ENCODE measurements around the gene MDGA2. TPM values are rescaled to one million over a fixed set of nuclear protein-coding genes. Genes with fewer than 3 reads are reported as not detected.

The MDGA2 gene
- total RNA-seq, 1 donor from 2014 or later, result not detected

GRCh38 chr14:46861753-46862152 lies 813.7 kb downstream of the MDGA2 start:
- DNase-seq (no peak), ATAC-seq (ENCODE audit: low read depth) (no peak)
- Mint-ChIP-seq H3K4me3 (no peak overlapping the region), H3K36me3 (ENCODE audit: low read depth) (no peaks in the 10 kb centered on the region), H3K4me1 (no peaks in the 10 kb centered on the region), H3K9me3 (peaks cover 6% of the 10 kb centered on the region), H3K27me3 (no peaks in the 10 kb centered on the region), H3K27ac (no peak overlapping the region)
- no peak for TF ChIP-seq CTCF (IDR thresholded peaks at IDR 0.05)
- POLR2A ChIA-PET, result no interaction called here
- intact Hi-C loops (cut with micrococcal nuclease), result no loop called here
- CTCF ChIA-PET, result no interaction called here

DNA sequence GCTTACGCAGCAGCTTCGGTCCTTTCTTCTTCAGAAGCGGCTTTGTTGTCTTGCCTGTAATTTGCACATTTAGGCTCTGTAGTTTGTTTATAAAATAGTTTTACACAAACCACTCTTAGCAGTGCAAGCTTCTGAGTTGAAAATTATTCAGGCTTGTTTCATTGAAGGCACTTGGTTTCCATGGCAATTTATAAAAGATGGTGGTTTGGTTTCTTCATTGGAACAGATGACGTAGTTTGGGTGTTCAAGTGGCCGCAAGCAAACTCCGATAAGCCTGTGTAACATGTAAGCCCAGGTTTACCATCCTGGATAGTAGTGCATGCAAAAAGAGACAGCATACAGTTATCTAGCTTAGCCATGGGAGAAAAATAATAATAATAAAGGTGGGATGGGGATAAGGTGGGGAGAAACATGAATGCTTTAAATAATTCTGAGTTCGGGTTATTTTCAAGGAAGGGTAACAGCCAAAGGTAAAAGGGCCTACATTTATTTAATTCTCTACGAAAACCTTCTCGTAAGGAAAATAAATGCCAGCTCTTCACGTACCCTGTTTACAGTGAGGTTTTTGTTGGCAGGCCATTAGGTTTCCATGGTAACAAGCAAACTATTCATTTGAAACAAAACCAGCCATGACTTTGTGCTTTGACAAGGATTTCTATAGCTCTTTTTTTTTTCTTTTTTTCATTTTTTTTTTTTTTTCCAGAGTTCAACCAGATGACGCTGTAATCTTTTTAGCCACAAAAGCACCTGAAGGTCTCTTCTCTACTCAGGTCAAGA lies 834.3 kb downstream of the MDGA2 start:
- Mint-ChIP-seq H3K27ac (no peak overlapping the region), H3K4me3 (no peak overlapping the region), H3K9me3 (no peaks in the 10 kb centered on the region), H3K27me3 (no peaks in the 10 kb centered on the region), H3K4me1 (no peaks in the 10 kb centered on the region), H3K36me3 (ENCODE audit: low read depth) (no peaks in the 10 kb centered on the region)
- ATAC-seq (ENCODE audit: low read depth) (no peak), DNase-seq (no peak)
- TF ChIP-seq CTCF (IDR thresholded peaks at IDR 0.05), result no peak
- CTCF ChIA-PET, result no interaction called here
- POLR2A ChIA-PET, result no interaction called here
- intact Hi-C loops (cut with micrococcal nuclease), result no loop called here

DNA sequence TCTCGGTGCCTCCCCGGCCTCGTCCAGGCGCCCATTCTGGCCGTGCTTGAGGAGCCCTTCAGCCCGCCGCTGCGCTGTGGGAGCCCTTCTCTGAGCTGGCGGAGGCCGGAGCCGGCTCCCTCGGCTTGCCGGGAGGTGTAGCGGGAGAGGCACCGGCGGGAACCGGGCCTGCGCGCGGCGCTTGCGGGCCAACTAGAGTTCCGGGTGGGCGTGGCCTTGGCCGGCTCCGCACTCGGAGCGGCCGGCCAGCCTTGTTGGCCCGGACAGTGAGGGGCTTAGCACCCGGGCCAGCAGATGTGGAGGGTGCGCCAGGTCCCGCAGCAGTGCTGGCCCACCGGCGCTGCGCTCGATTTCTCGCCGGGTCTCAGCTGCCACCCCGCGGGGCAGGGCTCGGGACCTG lies 855.1 kb downstream of the MDGA2 start:
- Mint-ChIP-seq H3K36me3 (ENCODE audit: low read depth) (no peaks in the 10 kb centered on the region), H3K27me3 (no peaks in the 10 kb centered on the region), H3K27ac (no peak overlapping the region), H3K9me3 (peaks cover 4% of the 10 kb centered on the region), H3K4me3 (no peak overlapping the region), H3K4me1 (no peaks in the 10 kb centered on the region)
- no peak for TF ChIP-seq CTCF (IDR thresholded peaks at IDR 0.05)
- POLR2A ChIA-PET, result no interaction called here
- CTCF ChIA-PET, result no interaction called here
- ATAC-seq (ENCODE audit: low read depth) (no peak), DNase-seq (no peak)
- intact Hi-C loops (cut with micrococcal nuclease), result no loop called here

DNA sequence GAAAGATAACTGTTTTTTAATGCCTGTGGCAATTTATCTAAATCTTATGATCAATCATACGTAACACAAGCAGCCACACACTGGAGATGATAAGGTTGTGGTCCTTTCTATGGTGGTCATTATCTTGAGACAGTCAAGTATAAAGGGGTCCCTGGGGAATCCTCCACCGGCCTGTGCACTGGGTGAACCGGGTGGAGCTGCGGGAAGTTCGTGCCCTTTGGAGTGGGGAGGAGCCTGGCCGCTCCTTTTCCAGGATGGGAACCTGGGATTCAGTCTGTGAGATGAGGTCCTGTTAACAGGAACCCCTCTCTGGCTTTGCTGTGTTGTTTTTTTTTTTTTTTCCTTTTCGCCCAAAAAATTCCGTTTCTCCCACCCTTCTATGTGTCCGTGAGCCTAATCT lies 856.3 kb downstream of the MDGA2 start:
- Mint-ChIP-seq H3K27ac (no peak overlapping the region), H3K4me1 (no peaks in the 10 kb centered on the region), H3K27me3 (no peaks in the 10 kb centered on the region), H3K4me3 (no peak overlapping the region), H3K36me3 (ENCODE audit: low read depth) (no peaks in the 10 kb centered on the region), H3K9me3 (peaks cover 4% of the 10 kb centered on the region)
- ChIA-PET CTCF (no interaction called here), POLR2A (no interaction called here)
- DNase-seq (no peak), ATAC-seq (ENCODE audit: low read depth) (no peak)
- TF ChIP-seq CTCF (IDR thresholded peaks at IDR 0.05), result no peak
- intact Hi-C loops (cut with micrococcal nuclease), result no loop called here

DNA sequence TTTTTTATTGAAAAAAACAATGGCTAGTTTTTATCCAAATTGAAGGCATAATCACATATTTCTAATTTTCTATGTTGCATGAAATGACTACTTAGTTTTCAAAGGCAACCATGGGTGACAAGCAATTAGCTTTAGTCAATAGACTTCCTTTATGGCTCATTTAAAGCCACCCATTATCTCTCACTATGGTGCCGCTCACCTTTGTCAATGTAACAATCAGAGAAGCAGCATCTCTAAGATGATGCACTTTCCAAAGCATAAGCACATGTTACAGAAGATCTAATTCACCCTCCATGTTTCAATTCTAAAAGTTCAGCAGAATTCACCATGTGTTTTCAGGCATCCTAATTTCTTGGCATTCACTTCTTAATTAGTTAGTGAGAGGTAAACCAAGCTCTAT lies 857.3 kb downstream of the MDGA2 start:
- TF ChIP-seq CTCF (IDR thresholded peaks at IDR 0.05), result no peak
- ChIA-PET POLR2A (no interaction called here), CTCF (no interaction called here)
- Mint-ChIP-seq H3K36me3 (ENCODE audit: low read depth) (no peaks in the 10 kb centered on the region), H3K27ac (no peak overlapping the region), H3K4me1 (no peaks in the 10 kb centered on the region), H3K4me3 (no peak overlapping the region), H3K27me3 (no peaks in the 10 kb centered on the region), H3K9me3 (peaks cover 4% of the 10 kb centered on the region)
- ATAC-seq (ENCODE audit: low read depth), result no peak
- intact Hi-C loops (cut with micrococcal nuclease), result no loop called here
- no peak for DNase-seq

Data from activated B cell treated with CpG ODN at 0.5 μM for 24 hours (primary cell).